HG03469 (cell line): ENCODE results near the gene CSNK2A1.
A peak's percentile ranks its signal among the peaks of the same experiment; 100 is the strongest.
"Not testable (repeated sequence)": the region's sequence is repeated elsewhere in the genome, so short reads cannot be mapped to it uniquely, and the experiment has no call there.

Source experiments
- ATAC-seq: cut with Tn5 transposase; IDR thresholded peaks from one replicate; pipeline ENCODE4 v1.9.1; 2021; ENCODE audit warnings: mild to moderate bottlenecking, moderate library complexity, moderate number of reproducible peaks; ENCODE audit not compliant: unreplicated experiment

CSNK2A1 gene

DNA sequence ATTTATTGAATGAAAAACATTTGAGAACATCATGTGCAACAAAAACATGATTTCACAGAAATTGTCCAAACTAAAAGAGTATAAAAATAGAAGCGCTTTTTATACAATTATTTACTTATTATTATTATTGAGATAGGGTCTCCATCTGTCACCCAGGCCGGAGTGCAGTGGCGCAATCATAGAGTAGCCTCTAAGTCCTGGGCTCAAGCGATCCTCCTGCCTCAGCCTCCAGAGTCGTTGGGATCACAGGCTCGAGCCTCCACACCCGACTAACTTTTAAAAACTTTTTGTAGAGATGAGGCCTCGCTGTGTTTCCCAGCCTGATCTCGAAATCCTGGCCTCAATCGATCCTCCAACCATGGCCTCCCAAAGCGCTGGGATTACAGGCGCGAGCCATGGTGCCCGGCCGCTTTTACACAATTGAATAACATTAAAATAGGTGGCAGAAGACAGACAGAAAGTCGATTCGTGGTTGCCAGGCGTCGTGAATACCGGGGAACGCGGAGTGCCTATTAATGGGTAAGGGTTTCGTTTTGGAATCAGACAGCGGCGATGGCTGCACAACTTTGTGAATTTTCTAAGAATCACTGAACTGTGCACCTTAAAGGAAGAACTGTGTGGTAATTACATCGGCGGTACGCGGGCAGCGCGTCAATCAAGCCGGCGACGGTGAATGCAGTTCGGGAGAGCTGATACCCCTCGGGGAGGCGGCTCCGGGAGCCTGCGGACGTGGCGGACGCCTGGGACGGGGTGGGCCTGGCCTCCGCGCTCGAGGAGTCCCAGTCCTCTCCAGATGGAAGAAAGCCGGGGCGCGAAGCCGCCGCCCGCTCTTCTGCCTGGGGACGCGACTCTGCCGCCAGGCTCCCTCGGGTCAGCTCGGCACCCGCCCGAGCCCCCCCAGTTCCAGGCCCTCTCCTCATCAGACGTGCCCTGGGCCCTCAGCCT lies 82.1 kb downstream of the CSNK2A1 start:
- ATAC-seq = peak; percentile 5

- ATAC-seq = no peak
Measured at GRCh38 chr20:460707-461106, 82.9 kb downstream of the CSNK2A1 start.

DNA sequence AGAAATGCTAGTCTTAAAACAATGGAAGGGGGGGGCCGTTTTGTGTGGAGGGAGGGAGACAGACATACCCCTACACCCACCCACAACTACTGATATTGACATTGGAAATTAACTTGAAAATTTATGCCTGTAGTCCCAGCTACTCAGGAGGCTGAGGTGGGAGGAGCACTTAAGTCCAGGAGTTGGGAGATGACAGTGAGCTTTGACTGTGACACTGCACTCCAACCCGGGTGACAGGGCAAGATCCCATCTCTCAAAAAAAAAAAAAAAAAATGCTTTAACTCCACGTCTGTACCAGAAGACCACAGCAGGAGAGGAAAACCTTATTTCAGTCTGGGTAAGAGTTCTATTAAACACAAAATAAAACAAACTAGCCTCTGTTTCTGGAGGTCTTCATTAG lies 83.4 kb downstream of the CSNK2A1 start:
- ATAC-seq = no peak

DNA sequence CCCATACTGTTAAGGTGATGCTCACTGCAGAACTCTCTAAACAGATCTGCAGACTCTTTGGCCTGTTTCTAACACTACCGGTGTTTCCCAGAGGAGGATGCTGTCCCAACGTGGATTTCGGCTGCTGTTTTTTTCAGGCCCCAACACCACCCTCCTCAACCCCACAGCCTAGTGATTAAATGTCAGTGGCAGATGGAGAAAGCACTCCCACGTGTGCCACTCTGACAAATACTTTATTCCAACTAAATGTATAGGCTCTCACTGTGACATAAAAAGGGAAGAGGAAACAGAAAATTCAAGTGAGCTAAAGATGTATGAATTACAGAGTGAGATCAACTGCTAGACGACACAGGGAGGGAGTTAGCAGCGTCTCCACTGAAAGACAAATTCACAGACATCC lies 84.8 kb downstream of the CSNK2A1 start:
- no peak for ATAC-seq

GRCh38 chr20:454951-455350 lies 88.6 kb downstream of the CSNK2A1 start:
- no peak for ATAC-seq

GRCh38 chr20:452021-452420 lies 91.6 kb downstream of the CSNK2A1 start:
- ATAC-seq = not testable (repeated sequence)

GRCh38 chr20:445514-446336 lies 97.9 kb downstream of the CSNK2A1 start:
- no peak for ATAC-seq

GRCh38 chr20:444862-445426 lies 98.6 kb downstream of the CSNK2A1 start:
- ATAC-seq = no peak

- no peak for ATAC-seq
Measured at GRCh38 chr20:444117-444516, 99.5 kb downstream of the CSNK2A1 start.

DNA sequence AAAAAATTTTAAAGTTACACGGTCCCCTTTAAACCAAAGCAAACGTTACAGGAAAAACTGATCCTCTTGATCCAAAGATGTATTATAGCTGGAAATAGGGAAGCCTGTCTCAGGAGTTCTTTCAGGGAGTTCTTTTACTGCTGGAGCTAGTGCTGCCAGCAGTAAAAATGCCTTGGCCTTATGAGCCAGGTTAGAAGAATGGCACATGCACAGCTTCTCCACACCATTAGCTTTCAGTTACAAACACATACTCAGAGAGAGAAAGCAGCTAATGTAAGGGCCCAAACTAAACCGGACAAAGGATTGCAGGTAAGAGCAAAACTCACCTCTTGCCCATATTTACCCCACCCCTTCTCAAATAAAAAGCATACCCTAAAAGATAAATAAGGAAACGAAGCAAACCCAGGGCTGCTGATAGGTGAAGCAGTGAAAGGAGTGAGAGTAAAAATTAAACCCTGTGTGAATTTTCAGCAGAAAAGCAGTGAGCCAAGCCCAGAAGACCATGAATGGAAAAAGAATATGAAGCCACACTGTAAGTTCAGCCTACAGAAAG lies 100.3 kb downstream of the CSNK2A1 start:
- ATAC-seq = no peak

GRCh38 chr20:440636-441035 lies 103.0 kb downstream of the CSNK2A1 start:
- no peak for ATAC-seq

- ATAC-seq = no peak
Measured at GRCh38 chr20:440148-440547, 103.4 kb downstream of the CSNK2A1 start.

DNA sequence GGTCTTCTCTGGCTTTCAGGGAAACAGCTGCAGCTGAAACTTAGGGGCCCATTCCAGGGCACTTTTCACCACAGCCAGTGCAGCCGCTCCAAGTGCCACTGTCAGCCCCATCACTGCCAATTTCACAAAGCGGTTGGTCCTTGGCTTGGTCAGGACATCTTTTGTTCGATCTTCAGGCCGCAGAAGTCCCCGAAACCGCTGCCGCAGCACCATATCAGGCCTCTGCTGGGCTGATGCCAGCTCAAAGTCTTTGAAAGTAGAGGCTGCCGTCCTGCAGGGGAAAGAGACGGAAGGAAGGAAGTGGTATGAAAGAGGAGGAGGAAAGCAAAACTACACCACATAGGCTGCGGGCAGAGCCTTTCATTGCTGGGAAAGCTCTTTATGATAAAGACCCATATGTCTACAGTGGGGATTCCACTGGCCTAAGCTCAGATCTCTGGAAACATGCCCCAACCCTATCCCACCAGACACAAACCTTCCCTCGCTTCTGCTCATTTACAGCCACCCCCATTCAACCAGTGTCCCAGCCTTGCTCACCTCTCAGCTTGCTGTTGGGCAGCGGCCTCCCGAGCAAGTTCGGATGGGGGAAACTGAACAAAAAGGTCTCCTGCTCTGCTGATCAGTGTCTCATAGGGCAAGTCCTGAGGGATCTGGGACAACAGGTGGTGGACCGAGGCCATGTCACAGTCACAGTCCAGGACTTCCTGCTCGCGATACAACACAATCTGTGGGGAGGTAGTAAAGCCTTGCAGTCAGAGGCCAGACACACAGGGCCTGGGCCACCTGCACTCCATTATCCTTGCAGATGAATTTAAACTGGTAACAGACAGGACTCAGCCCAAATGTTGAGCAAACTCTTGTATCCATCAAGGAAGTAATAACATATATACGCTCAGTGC lies 104.8 kb downstream of the CSNK2A1 start:
- no peak for ATAC-seq

GRCh38 chr20:437787-438486 lies 105.7 kb downstream of the CSNK2A1 start:
- ATAC-seq = no peak

GRCh38 chr20:436476-436875 lies 107.1 kb downstream of the CSNK2A1 start:
- no peak for ATAC-seq

DNA sequence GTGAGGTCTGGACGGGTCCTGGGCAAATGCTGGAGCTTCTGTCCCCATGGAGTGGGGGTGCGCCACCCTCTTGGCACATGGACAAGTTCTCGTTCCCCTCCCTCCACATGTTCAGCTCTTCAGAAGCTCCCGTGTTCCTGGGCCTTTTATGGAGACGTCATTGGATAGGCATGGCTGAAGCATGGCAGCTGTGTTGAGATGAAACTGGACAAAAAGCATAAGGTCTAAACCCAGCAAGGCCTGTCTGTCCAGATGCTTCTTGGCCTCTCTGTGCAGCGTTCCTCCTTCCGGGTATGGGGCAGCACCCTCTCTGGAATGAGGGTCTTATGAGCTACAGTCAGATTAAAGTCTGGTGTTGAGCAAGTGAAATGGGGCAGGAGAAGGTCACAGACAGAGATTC lies 108.0 kb downstream of the CSNK2A1 start:
- ATAC-seq = no peak

- ATAC-seq = no peak
Measured at GRCh38 chr20:434661-435419, 108.8 kb downstream of the CSNK2A1 start.

DNA sequence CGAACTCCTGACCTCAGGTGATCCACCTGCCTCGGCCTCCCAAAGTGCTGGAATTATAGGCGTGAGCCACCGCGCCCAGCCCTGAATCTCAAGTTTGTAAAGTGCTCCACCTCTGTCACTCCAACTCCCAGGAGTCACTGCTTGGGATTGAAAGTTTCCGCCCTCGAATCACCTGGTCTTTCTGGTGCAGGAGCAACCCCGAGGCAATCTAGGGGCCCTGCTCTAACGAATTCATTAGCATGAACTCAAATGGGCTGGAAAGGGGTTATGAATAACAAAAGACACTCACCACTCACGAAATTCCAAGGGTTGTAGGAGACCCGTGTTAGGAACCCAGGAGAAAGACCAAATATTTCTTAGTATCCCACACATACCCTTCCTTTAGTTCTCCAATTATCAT lies 109.4 kb downstream of the CSNK2A1 start:
- no peak for ATAC-seq
